Neuronal stem cell (in vitro differentiated cells): Measurements from ENCODE around the gene PCDHA6.
"Not testable (repeated sequence)": the region's sequence is repeated elsewhere in the genome, so short reads cannot be mapped to it uniquely, and the experiment has no call there.

ENCODE experiments used
- DNase-seq: peaks from one replicate; pipeline ENCODE4 v3.0.0-alpha.2; 2013; ENCODE audit warnings: low spot score
- H2AFZ ChIP-seq: one replicate; pipeline ENCODE4 v1.6.1; 2013; ENCODE audit warnings: mild to moderate bottlenecking, low read length, inconsistent platforms
- H2AK5ac ChIP-seq: 2 replicates; pipeline ENCODE4 v1.6.1; 2013; ENCODE audit warnings: low read depth, mild to moderate bottlenecking, inconsistent platforms, low read length, moderate library complexity, mixed read lengths
- H2BK120ac ChIP-seq: 2 replicates; pipeline ENCODE4 v1.6.1; 2013; ENCODE audit warnings: low read depth, mild to moderate bottlenecking, inconsistent platforms, low read length, moderate library complexity, mixed read lengths
- H2BK12ac ChIP-seq: one replicate; pipeline ENCODE4 v1.6.1; 2013; ENCODE audit warnings: low read length, inconsistent platforms
- H2BK15ac ChIP-seq: 2 replicates; pipeline ENCODE4 v1.6.1; 2013; ENCODE audit warnings: mild to moderate bottlenecking, low read length, inconsistent platforms, mixed read lengths
- H2BK5ac ChIP-seq: one replicate; pipeline ENCODE4 v1.6.1; 2013; ENCODE audit warnings: inconsistent platforms, mild to moderate bottlenecking, low read length, moderate library complexity
- H3K14ac ChIP-seq: one replicate; pipeline ENCODE4 v1.6.1; 2013; ENCODE audit warnings: low read length, inconsistent platforms
- H3K18ac ChIP-seq: 2 replicates; pipeline ENCODE4 v1.6.1; 2013; ENCODE audit warnings: low read length, inconsistent platforms
- H3K23ac ChIP-seq: 2 replicates; pipeline ENCODE4 v1.6.1; 2013; ENCODE audit warnings: low read depth, mild to moderate bottlenecking, mixed read lengths, low read length, inconsistent platforms; ENCODE audit not compliant: poor library complexity
- H3K27ac ChIP-seq: replicated peaks from 3 replicates; pipeline ENCODE4 v1.5.1; 2013; ENCODE audit warnings: low read length, inconsistent platforms
- H3K27me3 ChIP-seq, 3 experiments: 2 replicates each; pipeline ENCODE4 v1.6.1; 2013; ENCODE audit warnings: low read length in 3 of 3, mild to moderate bottlenecking in 2 of 3, inconsistent platforms in 1 of 3, low read depth in 1 of 3, mixed read lengths in 1 of 3, moderate library complexity in 1 of 3; ENCODE audit not compliant: control insufficient read depth in 3 of 3, insufficient read depth in 3 of 3
- H3K36me3 ChIP-seq, 2 donors: replicated peaks in 1 of 2; 2 replicates each; pipeline ENCODE4 v1.6.1; 2013; ENCODE audit warnings: low read length in 2 of 2; ENCODE audit not compliant: control insufficient read depth in 2 of 2, insufficient read depth in 2 of 2
- H3K4ac ChIP-seq: 2 replicates; pipeline ENCODE4 v1.6.1; 2013; ENCODE audit warnings: inconsistent platforms, mild to moderate bottlenecking, low read length, moderate library complexity
- H3K4me1 ChIP-seq, 2 donors: 1 replicate in 1 of 2; 2 replicates in 1 of 2; pipeline ENCODE4 v1.6.1; 2013; ENCODE audit warnings: low read length in 2 of 2, low read depth in 1 of 2; ENCODE audit not compliant: control insufficient read depth in 2 of 2, insufficient read depth in 1 of 2
- H3K4me2 ChIP-seq: one replicate; pipeline ENCODE4 v1.6.1; 2013; ENCODE audit warnings: mild to moderate bottlenecking, low read length, inconsistent platforms; ENCODE audit not compliant: insufficient read depth, poor library complexity, severe bottlenecking
- H3K4me3 ChIP-seq, 2 donors: 2 replicates each; pipeline ENCODE4 v1.5.1; 2013; ENCODE audit warnings: low read length in 2 of 2, mild to moderate bottlenecking in 2 of 2, inconsistent platforms in 1 of 2, moderate library complexity in 1 of 2
- H3K79me1 ChIP-seq: one replicate; pipeline ENCODE4 v1.6.1; 2013; ENCODE audit warnings: low read depth, mild to moderate bottlenecking, inconsistent platforms, low read length, moderate library complexity
- H3K9ac ChIP-seq: one replicate; pipeline ENCODE4 v1.6.1; 2013; ENCODE audit warnings: mild to moderate bottlenecking, low read depth, low read length, inconsistent platforms; ENCODE audit not compliant: poor library complexity
- H3K9me3 ChIP-seq, 2 donors: replicated peaks in 1 of 2; 2 replicates each; pipeline versions ENCODE3 to v1.6.1; 2013; ENCODE audit warnings: low read length in 2 of 2, mild to moderate bottlenecking in 2 of 2, inconsistent platforms in 1 of 2, low read depth in 1 of 2, mixed read lengths in 1 of 2, moderate library complexity in 1 of 2; ENCODE audit not compliant: control insufficient read depth in 2 of 2, insufficient read depth in 1 of 2
- H4K8ac ChIP-seq: one replicate; pipeline ENCODE4 v1.6.1; 2013; ENCODE audit warnings: low read depth, mild to moderate bottlenecking, inconsistent platforms, low read length, moderate library complexity
- H4K91ac ChIP-seq: one replicate; pipeline ENCODE4 v1.6.1; 2013; ENCODE audit warnings: low read length, low read depth, mild to moderate bottlenecking, inconsistent platforms; ENCODE audit not compliant: poor library complexity
- WGBS, 2 donors: extraction: QIAGEN DNeasy Blood & Tissue Kit; methylation state at CpG; one replicate each; pipeline ENCODE4 v1.1.7; 2013; ENCODE audit warnings: missing lambda C conversion rate in 2 of 2, mixed read lengths in 1 of 2; ENCODE audit not compliant: insufficient read length in 2 of 2, insufficient replicate concordance in 1 of 2; ENCODE audit errors: extremely low coverage in 2 of 2; 5-methylcytosine and 5-hydroxymethylcytosine counted together

Gene PCDHA6

GRCh38 chr5:140802381-140802780 is 25.4 kb upstream of the PCDHA6 start:
- not testable (repeated sequence) for H3K4me3 ChIP-seq, H4K8ac ChIP-seq, H2AK5ac ChIP-seq, H2BK5ac ChIP-seq, H3K79me1 ChIP-seq, H3K27ac ChIP-seq, H4K91ac ChIP-seq, H3K14ac ChIP-seq, H3K27me3 ChIP-seq, H3K4me1 ChIP-seq, H3K18ac ChIP-seq, DNase-seq, H2BK12ac ChIP-seq, H2BK15ac ChIP-seq, H2BK120ac ChIP-seq, H3K4ac ChIP-seq, H2AFZ ChIP-seq, H3K4me2 ChIP-seq, H3K36me3 ChIP-seq
- H3K9ac ChIP-seq = peak overlapping the region; percentile 44
- peak overlapping the region; percentile 91 for H3K23ac ChIP-seq
- H3K9me3 ChIP-seq = peaks cover 16 to 47% of the 10 kb centered on the region in 2 donors
- WGBS, 2 donors = no CpG with 5 or more reads among the region's 45 CpGs

DNA sequence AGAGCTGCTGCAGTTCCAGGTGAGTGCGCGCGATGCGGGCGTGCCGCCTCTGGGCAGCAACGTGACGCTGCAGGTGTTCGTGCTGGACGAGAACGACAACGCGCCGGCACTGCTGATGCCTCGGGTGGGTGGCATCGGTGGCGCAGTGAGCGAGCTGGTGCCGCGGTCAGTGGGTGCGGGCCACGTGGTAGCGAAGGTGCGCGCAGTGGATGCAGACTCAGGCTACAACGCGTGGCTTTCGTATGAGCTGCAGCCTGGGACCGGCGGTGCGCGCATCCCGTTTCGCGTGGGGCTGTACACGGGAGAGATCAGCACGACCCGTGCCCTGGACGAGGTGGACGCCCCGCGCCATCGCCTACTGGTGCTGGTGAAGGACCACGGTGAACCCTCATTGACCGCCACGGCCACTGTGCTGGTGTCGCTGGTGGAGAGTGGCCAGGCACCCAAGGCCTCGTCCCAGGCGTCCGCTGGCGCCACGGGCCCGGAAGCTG is 24.9 kb upstream of the PCDHA6 start:
- H3K4me2 ChIP-seq = no peak overlapping the region
- DNase-seq = no peak
- no CpG with 5 or more reads among the region's 53 CpGs for WGBS, 2 donors

DNA sequence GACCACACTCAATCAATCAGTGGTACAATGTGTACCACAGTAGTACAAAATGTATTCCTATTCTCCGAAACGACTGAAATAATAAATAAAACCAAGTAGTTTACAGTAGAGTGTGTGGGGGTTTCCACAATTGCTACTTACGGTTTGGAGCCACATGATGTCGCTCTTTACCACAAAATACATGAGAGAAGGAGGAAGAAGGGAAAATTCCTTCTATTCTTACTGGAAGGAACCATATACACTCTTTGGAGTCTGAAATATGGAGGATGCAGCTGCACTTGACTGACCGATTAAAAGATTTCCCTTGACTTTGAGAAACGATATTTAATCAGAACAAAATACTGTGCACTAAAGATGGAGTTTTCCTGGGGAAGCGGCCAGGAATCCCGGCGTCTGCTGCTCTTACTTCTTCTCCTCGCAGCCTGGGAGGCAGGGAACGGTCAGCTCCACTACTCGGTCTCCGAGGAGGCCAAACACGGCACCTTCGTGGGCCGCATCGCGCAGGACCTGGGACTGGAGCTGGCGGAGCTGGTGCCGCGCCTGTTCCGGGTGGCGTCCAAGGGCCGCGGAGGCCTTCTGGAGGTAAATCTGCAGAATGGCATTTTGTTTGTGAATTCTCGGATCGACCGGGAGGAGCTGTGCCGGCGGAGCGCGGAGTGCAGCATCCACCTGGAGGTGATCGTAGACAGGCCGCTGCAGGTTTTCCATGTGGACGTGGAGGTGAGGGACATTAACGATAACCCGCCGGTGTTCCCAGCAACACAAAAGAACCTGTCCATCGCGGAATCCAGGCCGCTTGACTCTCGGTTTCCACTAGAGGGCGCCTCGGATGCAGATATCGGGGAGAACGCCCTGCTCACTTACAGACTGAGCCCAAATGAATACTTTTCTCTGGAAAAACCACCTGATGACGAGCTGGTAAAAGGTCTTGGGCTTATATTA is 20.7 kb upstream of the PCDHA6 start, which contains the start of gene PCDHA4:
TSS of gene PCDHA4 (plus strand) at position 235 of the 942 bp plus-strand sequence.
- peak within 1 kb of the TSS; percentile 97 for H3K18ac ChIP-seq
- peak within 1 kb of the TSS; percentile 93 for H2AFZ ChIP-seq
- H3K14ac ChIP-seq = no peak within 1 kb of the TSS
- no peak within 1 kb of the TSS for H2AK5ac ChIP-seq
- H3K4ac ChIP-seq = no peak within 1 kb of the TSS
- H3K4me1 ChIP-seq = no peaks in the 10 kb centered on the region
- no peak within 1 kb of the TSS for H4K8ac ChIP-seq
- no peak within 1 kb of the TSS for H3K27ac ChIP-seq
- peak; percentile 63 for DNase-seq
- H3K4me2 ChIP-seq = peak within 1 kb of the TSS; percentile 45
- no peak within 1 kb of the TSS for H2BK120ac ChIP-seq
- WGBS, 2 donors = no CpG with 5 or more reads among the region's 47 CpGs
- no peak within 1 kb of the TSS for H2BK5ac ChIP-seq
- no peak within 1 kb of the TSS for H4K91ac ChIP-seq
- H3K36me3 ChIP-seq = peaks cover 12% of the 10 kb centered on the region in 2 donors
- H2BK12ac ChIP-seq = no peak within 1 kb of the TSS
- peak within 1 kb of the TSS; percentile 84 for H3K9ac ChIP-seq
- H3K9me3 ChIP-seq = peaks cover 22 to 43% of the 10 kb centered on the region in 2 donors
- H3K79me1 ChIP-seq = peaks cover 11% of the 10 kb centered on the region
- no peak within 1 kb of the TSS for H2BK15ac ChIP-seq
- no peaks in the 10 kb centered on the region for H3K27me3 ChIP-seq
- H3K4me3 ChIP-seq = peak within 1 kb of the TSS; percentile 69 to 91
- no peak within 1 kb of the TSS for H3K23ac ChIP-seq

More for the DNA sequence above, 24.9 kb upstream of the PCDHA6 start:
- no peak overlapping the region for H2AK5ac ChIP-seq
- no peak overlapping the region for H2BK5ac ChIP-seq
- H3K4ac ChIP-seq = no peak overlapping the region
- H3K27ac ChIP-seq = no peak overlapping the region
- H2BK120ac ChIP-seq = no peak overlapping the region
- H2BK12ac ChIP-seq = peak overlapping the region; percentile 41
- peak overlapping the region; percentile 89 for H3K14ac ChIP-seq
- peaks cover 3% of the 10 kb centered on the region for H3K79me1 ChIP-seq
- peak overlapping the region; percentile 91 for H3K23ac ChIP-seq
- H4K91ac ChIP-seq = no peak overlapping the region
- peak overlapping the region in 1 of 2 donors; percentile 35 for H3K4me3 ChIP-seq
- H3K4me1 ChIP-seq = no peaks in the 10 kb centered on the region
- H2BK15ac ChIP-seq = no peak overlapping the region
- peak overlapping the region; percentile 65 for H4K8ac ChIP-seq
- H3K27me3 ChIP-seq = no peaks in the 10 kb centered on the region
- H3K36me3 ChIP-seq = peaks cover 5 to 9% of the 10 kb centered on the region in 2 donors
- H3K9ac ChIP-seq = no peak overlapping the region
- peaks cover 16 to 47% of the 10 kb centered on the region in 2 donors for H3K9me3 ChIP-seq
- H2AFZ ChIP-seq = no peak overlapping the region
- no peak overlapping the region for H3K18ac ChIP-seq

DNA sequence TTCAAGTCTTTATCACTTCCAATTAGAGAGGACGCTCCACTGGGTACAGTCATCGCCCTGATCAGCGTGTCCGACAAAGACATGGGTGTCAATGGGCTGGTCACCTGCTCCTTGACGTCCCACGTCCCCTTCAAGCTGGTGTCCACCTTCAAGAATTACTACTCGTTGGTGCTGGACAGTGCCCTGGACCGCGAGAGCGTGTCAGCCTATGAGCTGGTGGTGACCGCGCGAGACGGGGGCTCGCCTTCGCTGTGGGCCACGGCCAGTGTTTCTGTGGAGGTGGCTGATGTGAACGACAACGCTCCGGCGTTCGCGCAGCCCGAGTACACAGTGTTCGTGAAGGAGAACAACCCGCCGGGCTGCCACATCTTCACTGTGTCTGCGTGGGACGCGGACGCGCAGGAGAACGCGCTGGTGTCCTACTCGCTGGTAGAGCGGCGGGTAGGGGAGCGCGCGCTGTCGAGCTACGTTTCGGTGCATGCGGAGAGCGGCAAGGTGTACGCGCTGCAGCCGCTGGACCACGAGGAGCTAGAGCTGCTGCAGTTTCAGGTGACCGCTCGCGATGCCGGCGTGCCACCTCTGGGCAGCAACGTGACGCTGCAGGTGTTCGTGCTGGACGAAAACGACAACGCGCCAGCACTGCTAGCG is 19.4 kb upstream of the PCDHA6 start:
- H2BK120ac ChIP-seq, H3K27ac ChIP-seq, H2AFZ ChIP-seq, H2BK12ac ChIP-seq, DNase-seq, H3K9ac ChIP-seq, H3K4ac ChIP-seq, H2BK5ac ChIP-seq, H4K91ac ChIP-seq, H3K18ac ChIP-seq, H2BK15ac ChIP-seq, H3K79me1 ChIP-seq, H3K27me3 ChIP-seq, H3K4me1 ChIP-seq, H3K23ac ChIP-seq, H3K14ac ChIP-seq, H3K4me2 ChIP-seq, H2AK5ac ChIP-seq, H3K4me3 ChIP-seq, H4K8ac ChIP-seq: not testable (repeated sequence)
- no CpG with 5 or more reads among the region's 62 CpGs for WGBS, 2 donors
- Histone ChIP-seq H3K36me3 (peaks cover 4 to 10% of the 10 kb centered on the region in 2 donors), H3K9me3 (peaks cover 12 to 37% of the 10 kb centered on the region in 2 donors)
